ENCODE results near the gene DHRS11. TPM values are rescaled to one million over a fixed set of nuclear protein-coding genes. Genes with fewer than 3 reads are reported as not detected.

DHRS11 gene
- total and polyA plus RNA-seq, 2 experiments from 2014 or later: 3.1 to 4.7 TPM

GRCh38 chr17:36632916-36633771 lies 41.5 kb downstream of the DHRS11 start:
- H3F3A ChIP-seq (ENCODE audit: insufficient read depth): no peaks in the 10 kb centered on the region
- H4K20me1 ChIP-seq (ENCODE audit: insufficient read depth): no peaks in the 10 kb centered on the region
- no peaks in the 10 kb centered on the region for H3K36me3 ChIP-seq (ENCODE audit: low read depth)
- H2AFZ ChIP-seq: no peak overlapping the region
- no peaks in the 10 kb centered on the region for H3K9me2 ChIP-seq (ENCODE audit: insufficient read depth)
- no peak overlapping the region for H3K27ac ChIP-seq
- WGBS, 2 experiments (ENCODE audit: low coverage in 1 of 2, low lambda C conversion rate in 2 of 2, missing lambda C conversion rate in 2 of 2): 34 to 38% methylated on average over 17 to 18 of the region's 18 CpGs
- TF ChIP-seq EZH2 (IDR thresholded peaks at IDR 0.05; ENCODE audit: insufficient read depth, poor library complexity, severe bottlenecking) (no peak), EZH2phosphoT487 (IDR thresholded peaks at IDR 0.05; ENCODE audit: insufficient read depth, low read depth) (no peak)
- in situ Hi-C loops (cut with MboI): loop anchor here (25.0 kb wide), 1 partner anchor 604 kb away; no protein-coding TSS in a partner anchor
- no peak for DNase-seq
- H3K4me3 ChIP-seq: no peak overlapping the region
- H3K9ac ChIP-seq: no peak overlapping the region
- H3K79me2 ChIP-seq (ENCODE audit: insufficient read depth): no peaks in the 10 kb centered on the region
- H3K27me3 ChIP-seq (replicated peaks; ENCODE audit: insufficient read depth): peaks cover 11% of the 10 kb centered on the region; the same call in 1 of the 2 replicates
- H3K9me3 ChIP-seq (ENCODE audit: low read depth): no peaks in the 10 kb centered on the region
- H3K4me1 ChIP-seq (ENCODE audit: insufficient read depth): no peaks in the 10 kb centered on the region
- H3K4me2 ChIP-seq (ENCODE audit: unreplicated experiment): no peak overlapping the region

GRCh38 chr17:36640346-36640745 lies 48.7 kb downstream of the DHRS11 start:
- no peak overlapping the region for H3K4me2 ChIP-seq (ENCODE audit: unreplicated experiment)
- H3K27ac ChIP-seq: no peak overlapping the region
- H4K20me1 ChIP-seq (ENCODE audit: insufficient read depth): no peaks in the 10 kb centered on the region
- no peaks in the 10 kb centered on the region for H3K9me2 ChIP-seq (ENCODE audit: insufficient read depth)
- in situ Hi-C loops (cut with MboI): loop anchor here (25.0 kb wide), 1 partner anchor 597 kb away; no protein-coding TSS in a partner anchor
- no peak for DNase-seq
- H3K9ac ChIP-seq: no peak overlapping the region
- WGBS, 2 experiments (ENCODE audit: low coverage in 1 of 2, low lambda C conversion rate in 2 of 2, missing lambda C conversion rate in 2 of 2): 64 to 65% methylated on average over 2 of the region's 2 CpGs
- H3K27me3 ChIP-seq (replicated peaks; ENCODE audit: insufficient read depth): peaks cover 77% of the 10 kb centered on the region
- H3K9me3 ChIP-seq (ENCODE audit: low read depth): no peaks in the 10 kb centered on the region
- no peak overlapping the region for H2AFZ ChIP-seq
- TF ChIP-seq EZH2phosphoT487 (IDR thresholded peaks at IDR 0.05; ENCODE audit: insufficient read depth, low read depth) (no peak), EZH2 (IDR thresholded peaks at IDR 0.05; ENCODE audit: insufficient read depth, poor library complexity, severe bottlenecking) (no peak)
- H3K4me1 ChIP-seq (ENCODE audit: insufficient read depth): peaks cover 5% of the 10 kb centered on the region; the same call in 1 of the 2 replicates
- H3K79me2 ChIP-seq (ENCODE audit: insufficient read depth): no peaks in the 10 kb centered on the region
- no peaks in the 10 kb centered on the region for H3F3A ChIP-seq (ENCODE audit: insufficient read depth)
- H3K4me3 ChIP-seq: no peak overlapping the region
- H3K36me3 ChIP-seq (ENCODE audit: low read depth): no peaks in the 10 kb centered on the region

- 44% methylated on average over 10 of the region's 10 CpGs for WGBS, 2 experiments (ENCODE audit: low coverage in 1 of 2, low lambda C conversion rate in 2 of 2, missing lambda C conversion rate in 2 of 2)
- no peaks in the 10 kb centered on the region for H3K36me3 ChIP-seq (ENCODE audit: low read depth)
- H2AFZ ChIP-seq: no peak overlapping the region
- H3K4me2 ChIP-seq (ENCODE audit: unreplicated experiment): no peak overlapping the region
- no peaks in the 10 kb centered on the region for H3K9me2 ChIP-seq (ENCODE audit: insufficient read depth)
- no peak overlapping the region for H3K4me3 ChIP-seq
- in situ Hi-C loops (cut with MboI): loop anchor here (25.0 kb wide), 1 partner anchor 596 kb away; no protein-coding TSS in a partner anchor
- no peaks in the 10 kb centered on the region for H3K9me3 ChIP-seq (ENCODE audit: low read depth)
- no peak overlapping the region for H3K27ac ChIP-seq
- H3K4me1 ChIP-seq (ENCODE audit: insufficient read depth): peaks cover 5% of the 10 kb centered on the region; the same call in 1 of the 2 replicates
- no peaks in the 10 kb centered on the region for H4K20me1 ChIP-seq (ENCODE audit: insufficient read depth)
- peaks cover 82% of the 10 kb centered on the region for H3K27me3 ChIP-seq (replicated peaks; ENCODE audit: insufficient read depth)
- TF ChIP-seq EZH2phosphoT487 (IDR thresholded peaks at IDR 0.05; ENCODE audit: insufficient read depth, low read depth): no peak
- no peak for TF ChIP-seq EZH2 (IDR thresholded peaks at IDR 0.05; ENCODE audit: insufficient read depth, poor library complexity, severe bottlenecking)
- no peaks in the 10 kb centered on the region for H3F3A ChIP-seq (ENCODE audit: insufficient read depth)
- DNase-seq: no peak
- H3K79me2 ChIP-seq (ENCODE audit: insufficient read depth): no peaks in the 10 kb centered on the region
- no peak overlapping the region for H3K9ac ChIP-seq
Observed at GRCh38 chr17:36640836-36641235, 49.2 kb downstream of the DHRS11 start.

GRCh38 chr17:36641331-36641876 lies 49.7 kb downstream of the DHRS11 start:
- H3K9me3 ChIP-seq (ENCODE audit: low read depth): no peaks in the 10 kb centered on the region
- in situ Hi-C loops (cut with MboI): loop anchor here (25.0 kb wide), 1 partner anchor 596 kb away; no protein-coding TSS in a partner anchor
- no peaks in the 10 kb centered on the region for H3F3A ChIP-seq (ENCODE audit: insufficient read depth)
- no peaks in the 10 kb centered on the region for H3K9me2 ChIP-seq (ENCODE audit: insufficient read depth)
- peak overlapping the region; percentile 50 for H2AFZ ChIP-seq
- H3K4me2 ChIP-seq (ENCODE audit: unreplicated experiment): peak overlapping the region; percentile 69
- no peak overlapping the region for H3K9ac ChIP-seq
- peaks cover 82% of the 10 kb centered on the region for H3K27me3 ChIP-seq (replicated peaks; ENCODE audit: insufficient read depth)
- no peaks in the 10 kb centered on the region for H3K79me2 ChIP-seq (ENCODE audit: insufficient read depth)
- H3K4me1 ChIP-seq (ENCODE audit: insufficient read depth): peaks cover 5% of the 10 kb centered on the region; the same call in 1 of the 2 replicates
- peak overlapping the region; percentile 57 for H3K4me3 ChIP-seq
- H3K36me3 ChIP-seq (ENCODE audit: low read depth): no peaks in the 10 kb centered on the region
- no peaks in the 10 kb centered on the region for H4K20me1 ChIP-seq (ENCODE audit: insufficient read depth)
- no peak overlapping the region for H3K27ac ChIP-seq
- no peak for DNase-seq
- TF ChIP-seq EZH2phosphoT487 (IDR thresholded peaks at IDR 0.05; ENCODE audit: insufficient read depth, low read depth) (peak; percentile 66; the same call in 1 of the 2 replicates), EZH2 (IDR thresholded peaks at IDR 0.05; ENCODE audit: insufficient read depth, poor library complexity, severe bottlenecking) (peak; percentile 84)
- 10 to 12% methylated on average over 35 to 37 of the region's 43 CpGs for WGBS, 2 experiments (ENCODE audit: low coverage in 1 of 2, low lambda C conversion rate in 2 of 2, missing lambda C conversion rate in 2 of 2)

Measured in GM23248 (cell line).